ENCODE data around the gene SREBF1.

- no peak for TF ChIP-seq YY1 (IDR thresholded peaks at IDR 0.05; ENCODE audit: extremely low read depth, insufficient replicate concordance, low read depth, low read length)
- TF ChIP-seq POLR2A (IDR thresholded peaks at IDR 0.05; ENCODE audit: borderline replicate concordance, extremely low read depth, insufficient read depth, insufficient read length): no peak
- TF ChIP-seq CTCF (IDR thresholded peaks at IDR 0.05 in 2 of 3, conservative IDR thresholded peaks at IDR 0.05 in 1 of 3; ENCODE audit: borderline replicate concordance in 1 of 3, insufficient read depth in 1 of 3, low read depth in 2 of 3, low read length in 2 of 3): no peak
- no peak for TF ChIP-seq TCF7L2 (IDR thresholded peaks at IDR 0.05; ENCODE audit: borderline replicate concordance, extremely low read depth, insufficient read depth, insufficient read length)
- no peak for TF ChIP-seq ATF3 (IDR thresholded peaks at IDR 0.05)
- TF ChIP-seq RAD21 (IDR thresholded peaks at IDR 0.05; ENCODE audit: low read depth): no peak
- TF ChIP-seq EZH2 (IDR thresholded peaks at IDR 0.05): no peak
- TF ChIP-seq CEBPB (IDR thresholded peaks at IDR 0.05; ENCODE audit: low read depth): no peak
- no peak for TF ChIP-seq ZFX (IDR thresholded peaks at IDR 0.05)
- no peak for TF ChIP-seq POLR2AphosphoS5 (IDR thresholded peaks at IDR 0.05; ENCODE audit: low read depth, low read length)
- no peak for TF ChIP-seq EZH2phosphoT487 (IDR thresholded peaks at IDR 0.05; ENCODE audit: borderline replicate concordance)
- no peak for TF ChIP-seq ZNF274 (IDR thresholded peaks at IDR 0.05; ENCODE audit: low read depth, low read length)
- no peak for TF ChIP-seq EGR1 (IDR thresholded peaks at IDR 0.05; ENCODE audit: low read depth)
- no peak for TF ChIP-seq ZBTB33 (IDR thresholded peaks at IDR 0.05; ENCODE audit: extremely low read depth, insufficient replicate concordance, low read length)
These were observed 41.0 kb upstream of the SREBF1 start for GRCh38 chr17:17877529-17878358.

Measured in HCT116 (cell line).